Fibroblast of skin of left biceps (primary cell): ENCODE measurements around the gene MMP21.
A peak's percentile ranks its signal among the peaks of the same experiment; 100 is the strongest.

Source experiments
- DNase-seq, 2 experiments: peaks; one replicate each; pipeline ENCODE4 v3.0.0-alpha.2; 2013; ENCODE audit warnings: low read depth in 2 of 2

Gene MMP21

DNA sequence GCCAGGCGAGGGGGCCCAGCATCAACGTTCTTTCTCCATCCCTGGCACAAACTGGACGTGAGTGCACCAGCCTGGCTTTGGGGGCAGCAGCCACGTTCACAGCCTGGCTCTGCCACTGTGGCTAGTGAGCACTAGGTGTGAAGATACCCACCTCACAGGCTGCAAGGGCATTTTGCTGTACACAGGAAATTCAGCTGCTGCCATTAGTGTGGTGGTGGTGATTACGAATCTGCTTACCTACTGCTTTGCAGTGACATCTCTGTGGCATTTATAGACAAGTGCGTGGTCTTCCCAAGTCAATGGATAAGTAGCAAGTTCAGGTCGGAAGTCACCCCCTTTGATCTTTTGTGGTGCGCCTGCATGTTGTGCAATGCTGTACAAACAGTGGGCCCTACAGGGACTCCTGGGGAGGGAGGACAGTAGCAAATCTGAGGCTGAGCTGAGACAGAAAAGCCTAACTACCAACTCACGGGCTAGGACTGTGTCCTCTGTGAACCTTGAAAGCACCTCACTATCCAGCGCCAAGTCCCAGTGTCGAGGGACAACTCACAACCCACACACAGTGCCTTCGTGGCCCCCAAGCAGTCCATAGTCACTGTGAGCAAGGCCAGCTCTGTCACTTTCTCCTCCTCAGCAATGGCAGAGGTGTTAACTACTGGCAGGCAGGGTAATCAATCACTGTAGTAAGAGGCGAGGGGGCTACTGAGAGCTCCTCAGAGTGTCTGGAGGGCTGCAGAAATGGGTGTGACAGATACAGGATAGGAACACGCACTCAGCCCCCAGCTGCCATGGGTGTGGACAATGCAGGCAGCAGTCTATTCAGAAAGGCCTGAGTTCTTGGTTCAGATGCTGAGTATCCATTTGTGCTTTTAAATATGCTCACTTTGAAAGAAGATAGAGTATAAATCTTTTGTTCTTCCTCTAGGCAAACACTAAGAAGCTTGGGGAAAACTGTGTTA lies 17.0 kb upstream of the MMP21 start:
- DNase-seq, result no peak

DNA sequence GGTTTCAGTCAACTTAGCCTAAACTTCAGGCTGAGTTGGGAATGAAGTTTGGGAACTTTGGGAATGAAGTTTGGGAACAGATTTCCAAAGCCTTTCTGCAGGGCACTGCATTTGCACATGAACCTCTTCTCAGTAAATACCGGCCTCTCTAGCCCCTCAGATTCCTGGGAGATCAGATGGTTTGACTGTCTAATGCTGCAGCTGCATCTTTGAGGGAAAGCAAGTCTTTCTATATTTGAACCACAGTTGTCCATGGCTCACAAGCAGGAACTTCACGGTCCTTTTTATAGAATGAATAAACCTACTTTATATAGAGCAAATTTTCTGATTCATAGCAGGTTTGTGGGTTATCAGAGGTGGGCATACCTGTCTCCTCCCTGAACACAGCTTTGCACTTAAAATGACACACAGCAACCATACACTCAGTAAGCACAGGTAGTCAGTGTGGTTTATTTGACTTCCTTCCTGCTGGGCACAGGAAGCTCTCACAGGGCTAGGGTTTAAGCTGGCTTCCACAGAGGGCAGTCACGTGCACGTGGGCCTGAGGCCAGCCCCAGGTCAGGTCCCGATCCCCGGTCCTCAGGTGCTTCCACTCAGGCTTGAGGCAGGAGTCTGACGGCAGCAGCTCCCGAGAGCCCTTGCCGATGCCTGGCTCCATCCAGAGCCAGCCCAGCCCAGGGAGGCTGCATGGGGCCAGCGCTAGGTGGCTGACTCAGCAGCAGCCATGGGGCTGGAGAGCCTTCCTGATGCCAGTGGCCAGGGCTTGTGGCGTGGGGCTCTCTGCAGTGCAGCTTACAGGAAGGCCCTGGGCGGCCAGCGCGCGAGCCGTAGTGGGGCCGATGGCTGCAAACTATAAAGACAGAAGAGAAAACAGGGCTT lies 12.8 kb upstream of the MMP21 start:
- no peak for DNase-seq

DNA sequence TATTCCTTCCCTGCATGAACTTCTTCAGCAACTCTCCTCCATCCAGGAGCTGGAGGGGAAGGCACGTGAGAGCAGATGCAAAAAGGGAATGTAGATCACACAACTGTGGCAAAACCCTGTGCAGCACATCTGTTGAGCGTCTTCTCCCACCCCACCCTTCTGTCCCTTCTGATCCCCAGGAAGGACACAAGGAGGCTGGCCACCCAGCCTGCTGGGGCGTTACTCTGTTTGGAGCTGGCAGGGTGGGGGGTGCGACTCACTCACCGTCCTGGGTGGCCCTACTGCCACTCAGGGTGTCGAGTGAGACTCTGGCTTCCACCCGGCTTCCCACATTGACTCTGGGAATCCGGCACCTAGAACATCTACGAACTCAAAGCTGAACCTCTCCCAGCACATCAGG lies 10.2 kb upstream of the MMP21 start:
- DNase-seq, result no peak

DNA sequence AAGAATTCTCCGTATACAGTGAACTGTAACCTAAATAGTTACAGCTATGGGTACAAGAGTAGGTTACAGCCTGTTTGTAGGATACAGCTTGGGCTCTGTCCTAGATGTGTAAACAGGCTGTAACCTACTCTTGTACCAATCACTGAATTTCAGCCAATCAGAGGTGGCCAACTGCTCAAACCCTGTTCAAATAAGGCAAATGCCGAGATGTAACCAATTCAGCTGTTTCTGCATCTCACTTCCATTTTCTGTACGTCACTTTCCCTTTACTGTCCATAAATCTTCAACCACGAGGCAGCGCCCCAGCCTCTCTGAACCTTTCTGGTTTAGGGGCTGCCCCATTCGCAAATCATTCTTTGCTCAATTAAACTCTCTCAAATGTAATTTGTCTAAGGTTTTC lies 8.3 kb upstream of the MMP21 start:
- DNase-seq, result no peak

DNA sequence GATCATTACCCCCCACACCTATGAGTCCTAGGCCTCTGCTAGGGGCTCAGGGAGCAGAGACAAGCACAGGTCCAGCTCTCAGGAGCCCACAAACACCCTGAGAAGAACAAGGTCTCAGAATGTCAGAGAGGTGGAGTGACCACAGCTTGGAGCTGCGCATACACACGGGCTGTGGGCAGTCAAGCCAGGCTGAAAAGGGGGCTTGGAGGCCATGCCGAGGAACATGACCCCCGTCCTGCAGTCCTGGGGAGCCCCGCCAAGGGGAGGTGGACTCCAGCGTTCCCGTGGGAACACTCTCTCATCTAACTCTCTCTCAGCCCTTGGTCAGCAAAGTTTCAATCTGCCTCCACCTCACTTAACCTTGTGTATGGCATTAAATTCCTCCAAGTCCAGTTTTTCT lies 7.8 kb upstream of the MMP21 start:
- DNase-seq, result no peak

DNA sequence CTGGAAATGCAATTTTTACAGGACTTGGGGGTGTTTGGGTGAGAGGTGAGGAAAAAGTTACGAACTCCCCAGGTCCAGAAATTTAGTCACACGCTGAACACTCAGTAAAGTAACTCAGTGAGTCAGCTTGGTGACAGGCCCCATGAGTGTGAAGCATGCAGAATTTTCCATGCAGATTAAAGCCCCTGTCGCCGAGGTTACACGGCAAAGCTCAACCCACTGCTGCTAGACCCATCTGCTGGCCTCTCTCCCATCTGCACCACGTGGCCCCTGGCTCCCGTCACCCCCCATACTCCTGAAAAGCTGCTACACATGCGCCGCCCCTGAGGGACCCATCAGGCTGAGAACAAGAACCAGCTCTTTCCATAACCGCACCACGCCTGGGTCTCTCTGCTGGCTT lies 7.0 kb upstream of the MMP21 start:
- no peak for DNase-seq

DNA sequence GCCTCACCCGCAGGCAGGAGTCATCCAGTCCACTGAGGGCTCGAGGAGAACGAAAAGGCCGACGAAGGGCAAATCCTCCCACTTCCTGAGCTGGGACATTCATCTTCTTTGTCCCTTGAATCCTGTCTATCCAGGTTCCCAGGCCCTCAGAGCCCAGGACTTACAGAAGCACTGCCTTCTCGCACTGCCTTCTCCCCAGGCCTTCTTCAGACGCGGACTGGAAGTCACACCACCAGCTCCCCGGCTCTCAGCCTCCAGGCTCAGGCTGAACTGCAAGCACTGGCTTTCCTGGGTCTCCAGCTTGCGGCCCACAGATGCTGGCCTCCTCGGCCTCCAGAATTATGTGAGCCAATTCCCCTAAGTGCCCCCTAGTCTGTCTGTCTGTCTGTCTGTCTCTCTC lies 6.4 kb upstream of the MMP21 start:
- no peak for DNase-seq

DNA sequence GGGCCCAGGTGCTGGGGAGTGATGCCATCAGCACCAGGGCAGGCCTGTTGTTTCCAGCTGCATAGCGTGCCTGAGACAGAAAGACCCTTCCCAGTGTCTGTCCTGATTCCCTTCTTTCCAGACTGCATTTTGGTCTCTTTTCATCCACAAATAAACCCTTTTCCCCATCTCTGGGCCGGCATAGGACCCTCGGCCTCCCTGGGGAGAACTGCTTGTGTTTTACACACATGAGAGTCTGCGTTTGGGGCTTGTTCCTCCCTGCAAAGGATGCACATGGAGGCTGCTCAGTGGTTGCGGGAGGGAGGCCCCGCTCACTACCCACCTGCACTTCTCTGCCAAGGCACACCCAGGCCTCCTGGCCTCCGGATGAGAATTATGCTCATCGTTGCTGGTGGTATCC lies 5.8 kb upstream of the MMP21 start:
- no peak for DNase-seq

DNA sequence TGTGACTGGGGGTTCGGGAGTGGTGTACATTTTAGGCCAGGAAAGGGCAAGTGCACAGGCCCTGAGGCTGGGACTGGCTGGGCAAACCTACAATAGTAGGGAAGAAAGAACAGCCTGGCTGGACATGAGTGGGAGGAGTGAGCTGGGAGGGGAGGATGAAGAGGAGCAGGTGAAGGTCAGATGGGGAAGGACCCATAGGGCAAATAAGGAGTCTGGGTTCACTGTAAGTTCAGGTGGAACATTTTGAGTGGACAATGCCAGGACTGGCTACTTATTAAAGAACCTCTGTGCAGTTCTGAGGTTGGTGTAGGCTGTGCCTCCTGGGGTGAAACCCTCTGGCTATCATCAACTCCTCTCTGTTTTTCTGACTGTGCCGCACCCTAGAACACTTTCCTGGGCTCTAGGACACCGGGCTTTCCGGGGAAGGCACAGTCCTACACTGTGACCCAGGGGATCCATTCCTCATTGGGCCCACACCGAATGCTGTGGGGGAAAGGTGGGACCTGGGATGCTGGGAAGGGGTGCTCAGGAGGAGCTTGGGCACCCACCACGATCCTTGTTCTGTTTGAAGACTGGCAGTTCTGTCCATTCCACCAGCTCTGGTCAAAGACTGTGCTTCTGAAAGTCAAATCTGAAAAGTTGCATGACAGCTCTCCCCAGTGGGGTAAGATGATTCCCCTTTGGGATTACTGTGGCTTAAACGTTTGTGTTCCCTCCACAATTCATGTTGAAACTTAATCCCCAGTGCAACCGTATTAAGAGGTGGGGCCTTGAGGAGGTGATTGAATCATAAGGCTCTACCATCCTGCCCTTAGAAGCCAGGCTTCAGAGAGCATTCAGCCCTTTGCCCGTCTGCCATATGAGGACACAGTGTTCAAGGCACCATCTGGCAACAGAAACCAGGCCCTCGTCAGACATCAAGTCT lies 4.0 kb upstream of the MMP21 start:
- DNase-seq, result no peak

DNA sequence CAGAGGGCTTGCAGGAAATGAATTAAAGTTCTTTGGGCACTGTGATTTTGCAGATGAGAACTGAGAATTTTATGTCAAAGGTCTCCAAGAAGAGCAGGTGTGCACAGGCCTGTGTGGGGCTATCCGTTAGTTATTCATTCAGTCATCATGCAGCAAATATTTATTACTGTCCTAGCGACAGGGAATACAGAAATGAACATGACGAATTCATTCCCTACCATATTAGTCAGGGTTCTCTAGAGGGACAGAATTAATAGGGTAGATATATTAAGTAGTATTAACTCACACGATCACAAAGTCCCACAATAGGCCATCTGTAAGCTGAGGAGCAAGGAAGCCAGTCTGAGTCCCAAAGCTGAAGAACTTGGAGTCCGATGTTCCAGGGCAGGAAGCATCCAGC lies 2.9 kb upstream of the MMP21 start:
- no peak for DNase-seq

DNA sequence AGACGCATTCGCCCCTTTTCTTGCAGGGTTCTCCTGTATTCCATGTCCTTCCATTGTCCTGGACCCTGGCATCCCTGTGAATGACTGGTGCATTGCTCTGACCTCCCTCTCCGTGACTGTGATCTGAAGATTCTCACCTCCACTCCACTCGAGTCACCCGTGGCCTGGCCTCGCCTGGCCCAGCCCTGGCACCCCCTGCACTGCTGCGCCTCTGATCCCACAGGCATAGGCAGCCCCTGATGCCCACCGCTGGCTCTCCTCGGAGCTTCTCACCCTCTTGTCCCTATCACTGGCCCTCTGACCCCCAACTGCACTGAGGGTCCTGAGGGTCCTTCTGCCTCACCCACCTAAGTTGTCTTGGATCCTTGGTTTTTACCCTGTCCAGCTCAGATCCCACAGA lies 2.2 kb upstream of the MMP21 start:
- no peak for DNase-seq

DNA sequence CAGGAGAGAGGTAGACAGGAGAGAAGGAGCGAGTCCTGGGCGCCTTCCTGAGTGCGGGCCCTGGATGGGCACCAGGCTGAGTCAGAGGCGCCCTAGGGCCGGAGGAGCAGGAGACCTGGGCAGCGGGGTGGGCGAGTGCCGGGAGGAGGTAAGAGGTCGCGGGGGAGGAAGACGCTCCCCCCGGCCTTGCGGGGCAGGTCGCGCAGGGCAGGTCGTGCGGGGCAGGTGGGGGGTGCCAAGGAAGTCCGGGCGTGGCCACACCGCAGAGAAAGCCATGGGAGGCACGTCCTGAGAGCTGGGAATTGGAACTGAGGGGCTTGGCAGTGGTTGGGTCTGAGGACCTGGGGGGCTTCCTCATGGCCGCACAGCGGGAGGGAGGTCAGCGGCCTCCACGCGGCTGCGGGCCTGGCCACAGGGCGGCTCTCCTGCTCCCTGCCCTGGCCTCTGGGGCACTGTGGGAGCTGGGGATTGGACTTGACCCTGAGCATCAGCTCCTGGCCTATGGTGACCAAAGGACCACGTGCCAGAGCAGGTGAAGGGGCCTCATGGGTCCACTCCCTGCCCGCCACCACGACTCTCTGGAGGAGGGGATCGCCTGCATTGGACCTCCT lies 935 bp downstream of the MMP21 start:
- DNase-seq, result no peak

DNA sequence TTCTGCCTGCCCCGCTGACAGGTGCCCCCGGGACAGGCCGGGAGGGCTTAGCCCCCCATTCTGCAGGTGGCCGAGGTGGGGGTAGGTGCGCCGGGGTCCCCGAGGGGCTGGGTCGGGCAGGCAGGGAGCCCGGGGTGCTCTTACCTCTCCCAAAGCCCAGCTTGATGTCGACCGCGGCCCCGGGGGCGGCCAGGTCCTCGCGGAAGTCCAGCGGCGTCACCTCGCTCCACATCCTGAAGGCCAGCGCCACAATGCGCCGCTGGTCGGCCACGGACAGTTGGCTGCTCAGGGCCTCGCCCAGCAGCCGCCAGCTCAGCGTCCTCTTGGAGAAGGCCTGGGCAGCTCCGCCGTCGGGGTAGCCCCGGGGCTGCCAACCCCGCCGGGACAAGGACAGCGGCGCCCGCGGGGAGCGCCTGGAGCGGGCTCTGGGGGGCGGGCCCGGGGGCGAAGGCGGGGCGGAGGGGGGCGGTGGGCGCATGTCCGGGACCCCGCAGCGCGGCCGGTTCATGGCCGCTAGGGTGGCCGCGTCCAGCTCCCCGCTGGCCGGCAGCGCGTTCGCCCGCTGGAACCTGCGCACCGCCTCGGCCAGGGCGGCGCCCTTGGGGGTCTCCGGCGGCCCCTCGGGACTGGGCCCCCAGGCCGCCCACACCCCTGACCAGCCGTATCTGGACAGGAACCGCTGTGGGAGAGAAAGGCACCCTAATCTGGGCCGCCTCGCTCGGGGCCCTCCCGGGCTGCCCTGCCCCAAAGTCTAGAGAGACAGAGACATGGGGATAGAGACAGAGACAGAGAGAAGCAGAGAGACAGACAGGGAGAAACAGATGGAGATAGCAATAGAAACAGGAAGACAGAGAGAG lies 1.7 kb downstream of the MMP21 start:
- DNase-seq, result no peak

DNA sequence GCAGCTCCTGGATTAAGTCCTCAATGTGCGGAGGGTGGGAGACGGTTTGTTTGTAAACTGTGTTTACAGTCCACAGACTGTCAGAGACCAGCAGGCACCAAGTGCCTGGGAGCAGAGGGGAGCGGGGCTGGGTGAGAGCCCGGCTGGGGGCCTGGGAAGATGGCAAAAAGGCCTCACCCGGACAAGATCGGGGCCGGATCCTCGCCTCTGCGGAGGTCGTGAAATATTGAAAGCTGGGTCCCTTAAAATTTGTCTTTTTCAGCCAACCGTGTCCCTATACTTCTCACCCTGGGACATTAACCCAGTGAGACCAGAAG lies 2.8 kb downstream of the MMP21 start:
- DNase-seq, result no peak

DNA sequence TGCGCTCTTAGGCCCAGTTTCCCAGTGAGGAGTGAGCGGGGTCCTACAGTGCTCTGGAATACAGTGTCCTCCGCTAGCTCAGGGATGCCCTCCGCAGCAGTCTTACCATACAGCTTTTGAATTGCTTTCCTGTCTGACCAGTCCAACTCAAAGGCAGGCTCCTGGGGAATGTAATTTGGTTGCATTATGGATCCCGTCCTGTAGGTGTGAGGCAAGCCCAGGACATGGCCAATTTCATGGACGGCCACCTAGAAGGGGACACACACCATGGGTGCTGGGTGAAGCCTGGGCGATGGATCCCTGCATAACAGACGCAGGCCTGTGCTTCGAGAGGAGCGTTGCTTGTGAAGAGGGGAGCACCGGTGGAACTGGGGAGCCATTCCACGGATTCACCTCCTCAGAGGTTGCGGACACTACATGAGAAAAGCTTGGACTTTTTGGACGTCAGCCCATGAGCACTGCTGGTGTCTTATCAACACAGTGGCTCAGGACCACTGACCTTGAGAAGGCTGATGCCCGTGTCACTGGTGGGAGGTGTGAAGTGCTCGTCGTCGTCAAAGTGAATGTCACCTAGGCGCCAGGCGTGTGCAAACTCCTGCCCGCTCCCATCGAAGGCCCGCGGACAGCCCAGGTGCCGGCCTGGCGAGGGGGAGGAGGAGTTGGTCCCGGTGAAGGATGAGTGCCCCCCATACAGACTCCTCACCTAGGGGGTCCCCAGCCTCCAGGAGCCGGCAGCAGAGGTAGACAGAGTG lies 3.3 kb downstream of the MMP21 start:
- no peak for DNase-seq

DNA sequence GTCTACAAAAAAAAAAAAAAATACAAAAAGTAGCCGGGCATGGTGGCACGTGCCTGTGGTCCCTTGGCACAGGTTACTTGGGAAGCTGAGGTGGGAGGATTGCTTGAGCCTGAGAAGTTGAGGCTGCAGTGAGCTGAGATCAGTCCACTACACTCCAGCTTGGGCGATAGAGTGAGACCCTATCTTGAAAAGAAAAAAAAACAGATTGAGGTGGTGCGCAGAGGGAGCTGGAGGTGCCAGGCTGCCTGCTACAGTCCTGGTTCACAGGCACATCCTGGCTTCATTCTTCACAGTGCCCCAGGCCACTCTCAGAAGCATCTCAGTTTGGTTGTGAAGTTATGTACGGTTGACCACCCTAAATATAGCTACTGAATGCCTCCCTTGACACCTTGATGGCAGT lies 4.8 kb downstream of the MMP21 start:
- DNase-seq, result no peak

DNA sequence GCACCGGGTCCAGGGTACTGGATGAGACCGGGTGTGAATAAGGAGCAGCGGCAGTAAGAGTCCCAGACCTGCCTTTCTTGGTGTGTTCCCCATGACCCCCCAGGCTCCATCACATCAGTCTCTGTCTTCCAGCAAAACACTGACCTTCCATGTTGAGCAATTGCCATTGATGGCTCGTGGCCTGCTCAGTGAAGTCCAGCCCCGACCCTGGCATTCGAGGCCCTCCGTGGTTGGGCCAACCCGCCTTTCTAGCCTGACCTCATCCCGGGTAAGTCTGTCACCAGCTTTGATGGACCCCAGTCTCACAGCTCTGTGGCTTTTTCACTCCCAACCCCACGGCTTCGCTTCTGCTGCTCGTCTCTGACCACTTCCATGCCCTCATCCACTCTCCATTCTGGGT lies 6.4 kb downstream of the MMP21 start:
- DNase-seq, result no peak

DNA sequence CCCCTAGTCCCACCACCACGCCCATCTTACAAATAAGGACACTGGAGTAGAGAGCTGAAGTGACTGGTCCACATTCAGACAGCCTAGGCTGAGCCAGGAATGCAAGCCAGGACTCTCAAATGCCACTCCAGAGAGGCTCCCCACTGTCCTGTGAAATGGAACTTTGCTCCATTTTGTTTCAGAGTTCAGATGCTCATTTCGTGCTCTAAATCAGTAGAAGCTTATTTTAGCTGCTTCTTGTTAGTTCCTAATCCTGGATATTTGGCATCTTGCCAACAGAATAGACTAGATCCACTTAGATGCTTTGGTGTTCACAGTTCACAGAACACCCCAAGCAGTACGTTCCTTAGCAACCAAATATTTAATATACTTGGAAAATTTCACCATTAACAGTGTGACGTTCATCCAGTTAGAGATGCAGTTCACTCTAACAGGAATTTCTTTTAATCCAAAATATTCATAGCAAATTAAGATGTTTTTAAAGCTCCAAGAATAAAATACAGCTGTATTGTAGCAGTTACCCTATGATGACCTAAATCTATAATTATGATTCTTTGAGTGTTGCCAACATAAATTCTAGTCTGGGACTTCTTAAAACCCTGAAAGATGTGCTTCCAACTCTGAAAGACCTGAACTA lies 7.3 kb downstream of the MMP21 start:
- peak in 1 of 2 experiments; percentile 1 for DNase-seq

DNA sequence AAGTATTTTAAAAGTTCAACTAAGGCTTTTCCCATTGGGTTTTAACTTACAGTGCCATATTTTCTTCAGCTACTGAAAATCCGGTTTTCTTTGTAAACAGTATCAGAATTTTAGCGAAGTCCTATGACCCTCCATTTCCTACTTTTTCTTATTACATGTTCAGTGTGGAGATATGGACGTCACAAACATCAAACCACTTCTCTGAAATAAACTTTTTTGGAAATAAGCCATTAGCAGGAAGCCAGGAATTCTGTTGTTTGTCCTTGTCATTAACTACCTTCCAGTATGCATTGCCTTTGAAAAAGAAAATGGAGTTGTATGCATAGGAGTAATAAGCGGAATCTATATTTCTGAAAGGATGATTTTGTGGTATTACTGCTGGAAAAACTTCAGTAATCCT lies 9.1 kb downstream of the MMP21 start:
- no peak for DNase-seq
